Tibial nerve (tissue), 4 donors: ENCODE results near the gene FHL1. TPM values are rescaled to one million over a fixed set of nuclear protein-coding genes. Genes with fewer than 3 reads are reported as not detected.

Source experiments
- DNase-seq, 2 donors: peaks; one replicate each; pipeline ENCODE4 v3.0.0-alpha.2; 2019; ENCODE audit warnings: low spot score in 2 of 2
- H3K27ac ChIP-seq, 4 donors: fragments of 200-600 bp; sonication (generic) in 3 of 4; one replicate each; pipeline ENCODE4 v1.5.1; 2017 to 2019; ENCODE audit warnings: mild to moderate bottlenecking in 1 of 4
- H3K27me3 ChIP-seq, 2 donors: fragments of 200-600 bp; sonication (generic) in 1 of 2; one replicate each; pipeline versions ENCODE4 v1.5.1 to v1.6.0; 2017 to 2019
- H3K36me3 ChIP-seq, 3 donors: fragments of 200-600 bp; sonication (generic); one replicate each; pipeline ENCODE4 v1.5.1; 2018 to 2019
- H3K4me1 ChIP-seq, 4 donors: fragments of 200-600 bp; sonication (generic) in 3 of 4; one replicate each; pipeline ENCODE4 v1.5.1; 2017 to 2019
- H3K4me3 ChIP-seq, 4 donors: fragments of 200-600 bp; sonication (generic) in 3 of 4; one replicate each; pipeline ENCODE4 v1.5.1; 2017 to 2019; ENCODE audit warnings: mild to moderate bottlenecking in 1 of 4, moderate library complexity in 1 of 4
- H3K9me3 ChIP-seq, 4 donors: fragments of 200-600 bp; sonication (generic) in 3 of 4; one replicate each; pipeline ENCODE4 v1.5.1; 2017 to 2019
- CTCF ChIP-seq, 5 experiments: fragments of 200-600 bp in 3 of 5; fragments of 450-650 bp in 2 of 5; sonication (generic) in 3 of 5; IDR thresholded peaks; one replicate each; pipeline ENCODE4 v1.5.1; 2016 to 2019; ENCODE audit warnings: antibody characterized with exemption in 5 of 5, mild to moderate bottlenecking in 3 of 5, moderate library complexity in 2 of 5
- EP300 ChIP-seq, 2 donors: sonication (generic); formaldehyde crosslinking; IDR thresholded peaks; one replicate each; pipeline ENCODE4 v1.6.1; 2017; ENCODE audit warnings: antibody characterized with exemption in 2 of 2, mild to moderate bottlenecking in 1 of 2
- POLR2A ChIP-seq, 2 donors: fragments of 450-650 bp; IDR thresholded peaks; one replicate each; pipeline ENCODE4 v1.6.1; 2017; ENCODE audit warnings: antibody characterized with exemption in 2 of 2, mild to moderate bottlenecking in 2 of 2, moderate library complexity in 2 of 2
- WGBS, 2 donors: methylation state at CpG; one replicate each; pipeline ENCODE4 v1.1.5; 2018; 5-methylcytosine and 5-hydroxymethylcytosine counted together
- total RNA-seq, 4 donors: library from RNA; depleted of rRNA; stranded (reverse); fragments of >200 nt; gene quantifications; one replicate each; pipeline ENCODE4 v1.1.0, GENCODE V29; 2016

Gene FHL1
- total RNA-seq, 4 donors from 2014 or later = 246 to 749 (median 333) TPM

- peaks cover 0 to 15% (median under 1%) of the 10 kb centered on the region in 4 donors for H3K4me1 ChIP-seq
- WGBS, 2 donors = 44 to 62% methylated on average over 7 of the region's 7 CpGs
Measured at GRCh38 chrX:136210243-136210642, 62.9 kb downstream of the FHL1 start.

DNA sequence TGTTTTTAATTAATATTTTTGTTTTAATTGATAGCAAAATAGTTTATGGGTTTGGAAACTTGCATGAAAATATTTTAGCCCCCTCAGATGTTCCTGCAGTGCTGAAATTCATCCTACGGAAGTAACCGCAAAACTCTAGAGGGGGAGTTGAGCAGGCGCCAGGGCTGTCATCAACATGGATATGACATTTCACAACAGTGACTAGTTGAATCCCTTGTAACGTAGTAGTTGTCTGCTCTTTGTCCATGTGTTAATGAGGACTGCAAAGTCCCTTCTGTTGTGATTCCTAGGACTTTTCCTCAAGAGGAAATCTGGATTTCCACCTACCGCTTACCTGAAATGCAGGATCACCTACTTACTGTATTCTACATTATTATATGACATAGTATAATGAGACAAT lies 63.5 kb downstream of the FHL1 start:
- Histone ChIP-seq H3K36me3 (peaks cover 0 to 6% (median 0%) of the 10 kb centered on the region in 3 donors), H3K9me3 (no peaks in the 10 kb centered on the region), H3K27ac (peak overlapping the region in 1 of 4 donors; percentile 43), H3K4me3 (no peak overlapping the region), H3K27me3 (peaks cover 0 to 5% of the 10 kb centered on the region in 2 donors), H3K4me1 (peaks cover 0 to 15% (median 0%) of the 10 kb centered on the region in 4 donors)
- DNase-seq = no peak
- TF ChIP-seq POLR2A (IDR thresholded peaks at IDR 0.05) (no peak), EP300 (IDR thresholded peaks at IDR 0.05) (no peak), CTCF (IDR thresholded peaks at IDR 0.05) (no peak)
- 65 to 69% methylated on average over 5 of the region's 5 CpGs for WGBS, 2 donors

More at GRCh38 chrX:136210243-136210642, 62.9 kb downstream of the FHL1 start:
- Histone ChIP-seq H3K4me3 (no peak overlapping the region), H3K9me3 (no peaks in the 10 kb centered on the region), H3K27ac (peak overlapping the region in 2 of 4 donors; percentile 43 to 80), H3K36me3 (peaks cover 0 to 6% (median 0%) of the 10 kb centered on the region in 3 donors), H3K27me3 (peaks cover 0 to 5% of the 10 kb centered on the region in 2 donors)
- no peak for DNase-seq
- TF ChIP-seq POLR2A (IDR thresholded peaks at IDR 0.05) (no peak), EP300 (IDR thresholded peaks at IDR 0.05) (no peak), CTCF (IDR thresholded peaks at IDR 0.05) (no peak)

DNA sequence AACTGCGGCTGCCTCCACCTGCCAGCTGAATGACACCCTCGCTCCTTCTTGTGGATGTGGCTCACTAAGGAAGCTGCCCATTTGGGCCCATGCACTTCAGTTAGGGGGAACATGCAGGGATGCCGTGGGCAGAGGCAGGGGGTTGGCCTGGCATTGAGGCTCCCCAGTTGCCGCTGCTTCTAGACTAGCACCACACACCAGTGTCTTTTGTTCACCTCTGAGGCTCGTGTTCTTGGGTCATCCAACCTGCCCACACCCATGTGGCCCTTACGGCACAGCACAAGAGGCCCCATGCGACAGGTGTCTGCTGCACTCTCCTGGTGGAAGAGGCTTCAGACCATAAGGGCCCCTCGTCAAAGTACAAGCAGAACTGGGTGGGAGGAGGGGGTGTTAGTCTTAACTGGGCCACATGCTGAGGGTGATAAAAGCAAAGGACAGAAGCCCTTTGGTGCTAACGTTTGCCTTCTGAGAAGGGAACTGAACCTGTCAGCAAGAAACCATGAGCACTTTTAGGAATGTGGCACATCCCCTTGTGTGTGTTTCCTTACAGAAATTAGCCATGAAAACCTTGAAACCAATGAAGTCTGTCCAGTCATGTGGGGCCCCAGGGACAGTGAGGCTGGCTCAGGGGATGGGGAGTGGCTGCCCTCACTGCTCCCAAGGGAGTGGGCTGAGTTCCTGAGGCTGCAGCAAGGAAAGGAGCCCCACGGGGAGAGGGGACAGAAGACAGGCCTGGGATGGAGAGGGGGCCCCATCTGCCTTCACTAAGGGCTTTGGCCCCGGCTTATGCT lies 64.6 kb downstream of the FHL1 start:
- H3K36me3 ChIP-seq = peaks cover 0 to under 1% (median 0%) of the 10 kb centered on the region in 3 donors
- DNase-seq = no peak
- H3K27ac ChIP-seq = peak overlapping the region in 2 of 4 donors; percentile 29 to 42
- no peaks in the 10 kb centered on the region for H3K27me3 ChIP-seq
- TF ChIP-seq EP300 (IDR thresholded peaks at IDR 0.05) (peak in 1 of 2 donors; percentile 5), POLR2A (IDR thresholded peaks at IDR 0.05) (no peak), CTCF (IDR thresholded peaks at IDR 0.05) (no peak)
- WGBS, 2 donors = 49 to 72% methylated on average over 4 to 11 of the region's 11 CpGs
- no peak overlapping the region for H3K4me3 ChIP-seq
- H3K9me3 ChIP-seq = no peaks in the 10 kb centered on the region
- H3K4me1 ChIP-seq = peaks cover 0 to 15% (median 0%) of the 10 kb centered on the region in 4 donors

- DNase-seq = no peak
- H3K4me3 ChIP-seq = no peak overlapping the region
- TF ChIP-seq EP300 (IDR thresholded peaks at IDR 0.05) = no peak
- peaks cover 0 to 15% (median 0%) of the 10 kb centered on the region in 4 donors for H3K4me1 ChIP-seq
- H3K27me3 ChIP-seq = no peaks in the 10 kb centered on the region
- WGBS, 2 donors = 79% methylated on average over 17 of the region's 17 CpGs
- peak overlapping the region in 2 of 4 donors; percentile 29 to 42 for H3K27ac ChIP-seq
- H3K36me3 ChIP-seq = no peaks in the 10 kb centered on the region
- no peaks in the 10 kb centered on the region for H3K9me3 ChIP-seq
Measured at GRCh38 chrX:136212557-136213111, 65.3 kb downstream of the FHL1 start.

DNA sequence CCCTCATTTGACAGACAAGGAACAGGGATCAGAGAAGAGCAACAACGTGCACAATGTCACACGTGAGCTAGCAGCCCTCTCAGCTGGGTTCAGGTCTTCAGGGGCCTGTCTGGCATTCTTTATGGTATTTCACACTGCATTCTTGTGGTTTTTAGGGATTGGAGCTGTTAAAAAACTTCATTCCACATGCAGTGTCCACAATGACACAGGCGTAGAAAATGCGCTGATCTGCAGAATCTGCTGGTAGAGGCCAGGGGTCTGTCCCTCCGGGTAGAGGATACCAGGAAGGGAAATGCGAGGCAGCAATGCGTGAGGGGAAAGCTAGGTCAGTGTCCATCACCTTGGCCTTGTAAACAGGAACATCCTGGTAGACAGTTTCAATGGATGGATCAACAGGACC lies 67.2 kb downstream of the FHL1 start:
- Histone ChIP-seq H3K36me3 (peaks cover 0 to 15% (median 0%) of the 10 kb centered on the region in 3 donors), H3K4me1 (peaks cover 0 to 7% (median 0%) of the 10 kb centered on the region in 4 donors), H3K4me3 (no peak overlapping the region), H3K9me3 (no peaks in the 10 kb centered on the region), H3K27me3 (no peaks in the 10 kb centered on the region), H3K27ac (peak overlapping the region in 2 of 4 donors; percentile 46 to 54)
- 47 to 50% methylated on average over 7 of the region's 7 CpGs for WGBS, 2 donors
- TF ChIP-seq EP300 (IDR thresholded peaks at IDR 0.05) = peak in 1 of 2 donors; percentile 44
- no peak for TF ChIP-seq POLR2A (IDR thresholded peaks at IDR 0.05)
- no peak for DNase-seq

DNA sequence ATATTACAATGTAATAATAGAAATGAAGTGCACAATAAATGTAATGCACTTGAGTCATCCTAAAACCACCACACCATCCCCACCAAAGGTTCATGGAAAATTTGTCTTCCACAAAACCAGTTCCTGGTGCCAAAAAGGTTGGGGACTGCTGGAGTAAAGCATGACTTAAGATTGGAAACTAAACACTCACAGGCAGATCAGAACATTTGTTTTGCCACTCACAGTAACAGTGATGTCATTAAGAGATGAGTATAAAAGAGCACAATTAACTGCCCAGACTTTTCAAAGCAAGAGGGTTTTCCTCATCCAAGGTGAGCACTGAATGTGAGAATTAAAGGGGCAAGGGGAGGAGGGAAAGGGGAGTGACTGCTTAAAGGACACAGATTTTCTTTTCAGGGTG lies 68.2 kb downstream of the FHL1 start:
- no peak for DNase-seq
- peaks cover 0 to 25% (median 0%) of the 10 kb centered on the region in 3 donors for H3K36me3 ChIP-seq
- H3K4me3 ChIP-seq = no peak overlapping the region
- no peaks in the 10 kb centered on the region for H3K9me3 ChIP-seq
- H3K27ac ChIP-seq = peak overlapping the region in 2 of 4 donors; percentile 18 to 54
- H3K4me1 ChIP-seq = peaks cover 0 to 7% (median 0%) of the 10 kb centered on the region in 4 donors
- TF ChIP-seq CTCF (IDR thresholded peaks at IDR 0.05) (no peak), POLR2A (IDR thresholded peaks at IDR 0.05) (no peak), EP300 (IDR thresholded peaks at IDR 0.05) (no peak)
- H3K27me3 ChIP-seq = no peaks in the 10 kb centered on the region
